HepG2 (cell line): ENCODE data around the gene UBXN6. TPM values are rescaled to one million over a fixed set of nuclear protein-coding genes. Genes with fewer than 3 reads are reported as not detected.
A peak's percentile ranks its signal among the peaks of the same experiment; 100 is the strongest.

Experiments used
- BCL3 ChIP-seq: sonication (generic); formaldehyde crosslinking; IDR thresholded peaks from 2 replicates; pipeline ENCODE4 v1.5.1; 2020; ENCODE audit warnings: mild to moderate bottlenecking, missing genetic modification reagents, moderate library complexity
- FIP1L1 ChIP-seq: fragments of 200-400 bp; formaldehyde crosslinking; IDR thresholded peaks from 2 replicates; pipeline ENCODE4 v1.6.1; 2018; ENCODE audit warnings: low read depth, mild to moderate bottlenecking, low read length, moderate library complexity, borderline replicate concordance; ENCODE audit not compliant: insufficient read depth
- GLI4 ChIP-seq: sonication (generic); formaldehyde crosslinking; IDR thresholded peaks from 2 replicates; pipeline ENCODE4 v1.5.1; 2020; ENCODE audit warnings: missing genetic modification reagents, mild to moderate bottlenecking, moderate library complexity, borderline replicate concordance
- MTERF4 ChIP-seq: sonication (generic); formaldehyde crosslinking; IDR thresholded peaks from 2 replicates; pipeline ENCODE4 v1.8.0; 2023; ENCODE audit warnings: mild to moderate bottlenecking, missing genetic modification reagents
- NCOR1 ChIP-seq: fragments of 200-600 bp; sonication (generic); IDR thresholded peaks from 2 replicates; pipeline ENCODE4 v1.7.0; 2017; ENCODE audit warnings: antibody characterized with exemption, low read length, borderline replicate concordance
- ONECUT2 ChIP-seq: sonication (generic); formaldehyde crosslinking; IDR thresholded peaks from 2 replicates; pipeline ENCODE4 v1.4.0; 2020; ENCODE audit warnings: missing genetic modification reagents
- POLR2AphosphoS2 ChIP-seq: IDR thresholded peaks from 2 replicates; pipeline ENCODE4 v1.6.1; 2011; ENCODE audit warnings: low read depth, low read length, improper control_type of control experiment
- RFXAP ChIP-seq: sonication (generic); formaldehyde crosslinking; IDR thresholded peaks from 2 replicates; pipeline ENCODE4 v1.4.0; 2020; ENCODE audit warnings: missing genetic modification reagents, borderline replicate concordance
- RNF219 ChIP-seq: sonication (generic); formaldehyde crosslinking; IDR thresholded peaks from 2 replicates; pipeline ENCODE4 v1.5.0; 2020; ENCODE audit warnings: mild to moderate bottlenecking, missing genetic modification reagents
- SIX4 ChIP-seq: sonication (generic); formaldehyde crosslinking; IDR thresholded peaks from 2 replicates; pipeline ENCODE4 v1.4.0; 2020; ENCODE audit warnings: missing genetic modification reagents
- STAT6 ChIP-seq: sonication (generic); formaldehyde crosslinking; IDR thresholded peaks from 2 replicates; pipeline ENCODE4 v1.4.0; 2020; ENCODE audit warnings: missing genetic modification reagents, mild to moderate bottlenecking, borderline replicate concordance
- THAP8 ChIP-seq: sonication (generic); formaldehyde crosslinking; IDR thresholded peaks from 2 replicates; pipeline ENCODE4 v1.5.1; 2020; ENCODE audit warnings: missing genetic modification reagents, mild to moderate bottlenecking, borderline replicate concordance
- ZBTB4 ChIP-seq: sonication (generic); formaldehyde crosslinking; IDR thresholded peaks from 2 replicates; pipeline ENCODE4 v1.4.0; 2020; ENCODE audit warnings: missing genetic modification reagents, mild to moderate bottlenecking, borderline replicate concordance
- ZFP90 ChIP-seq: sonication (generic); formaldehyde crosslinking; IDR thresholded peaks from 2 replicates; pipeline ENCODE4 v1.8.0; 2022; ENCODE audit warnings: missing genetic modification reagents, mild to moderate bottlenecking, inconsistent platforms, borderline replicate concordance
- ZNF326 ChIP-seq: sonication (generic); formaldehyde crosslinking; IDR thresholded peaks from 2 replicates; pipeline ENCODE4 v1.4.0; 2020; ENCODE audit warnings: missing genetic modification reagents, borderline replicate concordance
- ZNF879 ChIP-seq: sonication (generic); formaldehyde crosslinking; IDR thresholded peaks from 2 replicates; pipeline ENCODE4 v1.8.1; 2023; ENCODE audit warnings: missing genetic modification reagents
- polyA plus RNA-seq, 8 experiments: library from polyadenylated mRNA; depleted of rRNA in 3 of 8; stranded (reverse) in 7 of 8; unstranded in 1 of 8; fragments of >200 nt; fragmentation: Illumina TruSeq in 4 of 8; extraction: Trizol in 4 of 8; gene quantifications; 2 replicates each; pipeline versions ENCODE4 v1.2.1 to v1.2.3, GENCODE V29; 2011 to 2016; ENCODE audit warnings: low read depth in 4 of 8, missing spikeins in 1 of 8, mixed read lengths in 1 of 8; ENCODE audit not compliant: insufficient read depth in 1 of 8
- total RNA-seq, 5 experiments: library from RNA; depleted of rRNA; stranded (reverse); fragments of >200 nt; fragmentation: Illumina TruSeq; extraction: Trizol; gene quantifications; 2 replicates each; pipeline ENCODE4 v1.2.3, GENCODE V29; 2016; ENCODE audit warnings: low read depth in 1 of 5

UBXN6 gene
- total and polyA plus RNA-seq, 2 of the 13 experiments (the other 11 are each of a cell fraction or from before 2014, with no cell fraction given), result 34.9 to 35.5 TPM

GRCh38 chr19:4402171-4403004, 55.2 kb downstream of the UBXN6 start, which contains the start of gene CHAF1A (continued):
- TF ChIP-seq ZBTB4 (CRISPR knock-in tag), result no peak
- no peak for TF ChIP-seq THAP8 (CRISPR knock-in tag)
- no peak for TF ChIP-seq ZNF879 (CRISPR knock-in tag)
- no peak for TF ChIP-seq FIP1L1
- TF ChIP-seq SIX4 (CRISPR knock-in tag), result no peak
- TF ChIP-seq ZFP90 (CRISPR knock-in tag), result 0 out of 2 replicates have a peak, but pooled peaks have one; percentile 11
- no peak for TF ChIP-seq MTERF4 (CRISPR knock-in tag)
- TF ChIP-seq RNF219 (CRISPR knock-in tag), result no peak
- TF ChIP-seq RFXAP (CRISPR knock-in tag), result 0 out of 2 replicates have a peak, but pooled peaks have one; percentile 48
- TF ChIP-seq POLR2AphosphoS2, result no peak
- no peak for TF ChIP-seq ZNF326 (CRISPR knock-in tag)
- TF ChIP-seq BCL3 (CRISPR knock-in tag), result peak; percentile 6; the same call in 1 of the 2 replicates
- TF ChIP-seq STAT6 (CRISPR knock-in tag), result no peak
- no peak for TF ChIP-seq ONECUT2 (CRISPR knock-in tag)
- no peak for TF ChIP-seq GLI4 (CRISPR knock-in tag)
- no peak for TF ChIP-seq NCOR1
